ENCODE results near the gene FGF18. TPM values are rescaled to one million over a fixed set of nuclear protein-coding genes. Genes with fewer than 3 reads are reported as not detected.

Gene FGF18
- total RNA-seq, 2 donors from 2014 or later: 0.81 to 1.6 TPM

DNA sequence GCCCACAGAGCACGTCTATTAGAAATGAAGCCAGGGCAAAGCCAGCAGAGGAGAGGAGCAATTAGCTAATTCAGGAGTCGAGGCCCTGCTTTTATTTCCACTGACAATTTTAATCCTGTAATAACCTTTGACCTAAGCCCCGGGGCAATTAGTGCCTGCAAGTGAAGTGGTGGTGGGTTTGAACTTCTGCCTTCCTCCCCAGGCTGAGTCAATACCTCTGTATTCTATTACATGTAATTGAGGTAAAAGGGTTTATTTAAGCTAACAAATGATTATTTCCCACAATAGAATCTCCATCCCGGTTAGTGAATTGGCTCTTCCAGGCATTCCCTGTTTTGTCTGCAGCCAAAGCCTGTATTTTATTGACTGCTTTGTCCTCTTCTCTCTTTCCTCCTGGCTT is 49.9 kb downstream of the FGF18 start:
- H3K4me3 ChIP-seq: no peak overlapping the region
- DNase-seq (ENCODE audit: low spot score): no peak
- TF ChIP-seq, protein P1, sequence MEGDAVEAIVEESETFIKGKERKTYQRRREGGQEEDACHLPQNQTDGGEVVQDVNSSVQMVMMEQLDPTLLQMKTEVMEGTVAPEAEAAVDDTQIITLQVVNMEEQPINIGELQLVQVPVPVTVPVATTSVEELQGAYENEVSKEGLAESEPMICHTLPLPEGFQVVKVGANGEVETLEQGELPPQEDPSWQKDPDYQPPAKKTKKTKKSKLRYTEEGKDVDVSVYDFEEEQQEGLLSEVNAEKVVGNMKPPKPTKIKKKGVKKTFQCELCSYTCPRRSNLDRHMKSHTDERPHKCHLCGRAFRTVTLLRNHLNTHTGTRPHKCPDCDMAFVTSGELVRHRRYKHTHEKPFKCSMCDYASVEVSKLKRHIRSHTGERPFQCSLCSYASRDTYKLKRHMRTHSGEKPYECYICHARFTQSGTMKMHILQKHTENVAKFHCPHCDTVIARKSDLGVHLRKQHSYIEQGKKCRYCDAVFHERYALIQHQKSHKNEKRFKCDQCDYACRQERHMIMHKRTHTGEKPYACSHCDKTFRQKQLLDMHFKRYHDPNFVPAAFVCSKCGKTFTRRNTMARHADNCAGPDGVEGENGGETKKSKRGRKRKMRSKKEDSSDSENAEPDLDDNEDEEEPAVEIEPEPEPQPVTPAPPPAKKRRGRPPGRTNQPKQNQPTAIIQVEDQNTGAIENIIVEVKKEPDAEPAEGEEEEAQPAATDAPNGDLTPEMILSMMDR (IDR thresholded peaks at IDR 0.05): no peak
- no peaks in the 10 kb centered on the region for H3K36me3 ChIP-seq
- H3K27ac ChIP-seq: no peak overlapping the region
- H3K27me3 ChIP-seq (replicated peaks; ENCODE audit: insufficient read depth): no peaks in the 10 kb centered on the region
- no peak for ATAC-seq (ENCODE audit: insufficient number of reproducible peaks, low FRiP score, low read depth)
- no peaks in the 10 kb centered on the region for H3K9me3 ChIP-seq
- no peaks in the 10 kb centered on the region for H3K4me1 ChIP-seq (ENCODE audit: control insufficient read depth in 1 of 2, low read depth in 2 of 2)

- Histone ChIP-seq H3K27ac (no peak overlapping the region), H3K9me3 (no peaks in the 10 kb centered on the region), H3K4me3 (no peak overlapping the region), H3K4me1 (ENCODE audit: control insufficient read depth in 1 of 2, low read depth in 2 of 2) (no peaks in the 10 kb centered on the region), H3K27me3 (replicated peaks; ENCODE audit: insufficient read depth) (no peaks in the 10 kb centered on the region), H3K36me3 (no peaks in the 10 kb centered on the region)
- TF ChIP-seq, protein P1 (IDR thresholded peaks at IDR 0.05): no peak
- ATAC-seq (ENCODE audit: insufficient number of reproducible peaks, low FRiP score, low read depth) (no peak), DNase-seq (ENCODE audit: low spot score) (no peak)
Measured at GRCh38 chr5:171470420-171470819, 51.0 kb downstream of the FGF18 start.

GRCh38 chr5:171474230-171474813 is 54.9 kb downstream of the FGF18 start:
- no peaks in the 10 kb centered on the region for H3K36me3 ChIP-seq
- no peaks in the 10 kb centered on the region for H3K27me3 ChIP-seq (replicated peaks; ENCODE audit: insufficient read depth)
- H3K27ac ChIP-seq: no peak overlapping the region
- H3K4me1 ChIP-seq (ENCODE audit: control insufficient read depth in 1 of 2, low read depth in 2 of 2): peaks cover 3 to 9% of the 10 kb centered on the region in 2 donors
- H3K9me3 ChIP-seq: no peaks in the 10 kb centered on the region
- TF ChIP-seq, protein P1 (IDR thresholded peaks at IDR 0.05): no peak
- ATAC-seq (ENCODE audit: insufficient number of reproducible peaks, low FRiP score, low read depth): no peak
- H3K4me3 ChIP-seq: no peak overlapping the region
- DNase-seq (ENCODE audit: low spot score): no peak

DNA sequence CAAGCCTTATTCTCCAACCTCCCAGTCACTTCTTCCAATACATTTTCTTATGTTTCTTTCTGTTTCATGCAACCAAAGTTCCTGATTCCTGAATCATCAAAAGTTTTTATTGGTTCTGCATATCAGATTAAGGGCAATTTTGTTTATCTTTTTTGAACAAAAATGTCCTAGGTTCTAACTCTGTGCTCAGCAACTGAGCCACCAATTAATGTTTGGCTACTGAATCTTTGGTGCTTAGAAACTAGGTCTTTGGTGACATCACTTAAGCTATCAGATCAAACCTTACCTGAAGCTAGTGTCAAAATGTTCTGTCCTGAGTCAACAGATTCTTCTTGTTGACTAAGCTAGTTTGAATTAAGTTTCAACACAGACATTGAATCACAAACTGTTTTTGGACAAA is 56.1 kb downstream of the FGF18 start:
- Histone ChIP-seq H3K4me3 (no peak overlapping the region), H3K36me3 (no peaks in the 10 kb centered on the region)
- no peak for ATAC-seq (ENCODE audit: insufficient number of reproducible peaks, low FRiP score, low read depth)

DNA sequence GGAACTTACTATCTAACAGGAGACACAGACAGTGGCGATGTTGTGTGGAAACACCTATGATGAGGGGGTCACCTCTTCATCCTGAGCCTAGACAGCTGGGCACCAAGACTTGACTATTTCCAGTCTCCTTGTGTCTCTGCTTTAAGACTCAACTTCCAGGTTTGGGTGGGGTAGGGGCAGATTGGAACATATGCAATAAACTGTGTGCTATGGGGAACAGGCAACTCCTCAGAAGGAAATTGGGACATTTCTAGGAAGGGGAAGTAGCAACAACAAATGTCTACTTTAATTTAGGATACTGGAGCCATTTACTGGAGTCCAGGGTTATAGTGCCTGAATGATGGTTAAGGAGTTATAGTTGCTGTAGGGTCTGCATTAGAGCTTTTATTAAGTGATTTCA is 57.3 kb downstream of the FGF18 start:
- H3K36me3 ChIP-seq: no peaks in the 10 kb centered on the region
- ATAC-seq (ENCODE audit: insufficient number of reproducible peaks, low FRiP score, low read depth): no peak
- no peak overlapping the region for H3K27ac ChIP-seq
- no peak for DNase-seq (ENCODE audit: low spot score)
- H3K27me3 ChIP-seq (replicated peaks; ENCODE audit: insufficient read depth): no peaks in the 10 kb centered on the region
- no peaks in the 10 kb centered on the region for H3K9me3 ChIP-seq
- TF ChIP-seq, protein P1 (IDR thresholded peaks at IDR 0.05): no peak
- H3K4me3 ChIP-seq: no peak overlapping the region
- peaks cover 3 to 9% of the 10 kb centered on the region in 2 donors for H3K4me1 ChIP-seq (ENCODE audit: control insufficient read depth in 1 of 2, low read depth in 2 of 2)

More for the DNA sequence above, 56.1 kb downstream of the FGF18 start:
- H3K27me3 ChIP-seq (replicated peaks; ENCODE audit: insufficient read depth): no peaks in the 10 kb centered on the region
- H3K27ac ChIP-seq: no peak overlapping the region
- TF ChIP-seq, protein P1 (IDR thresholded peaks at IDR 0.05): no peak
- peaks cover 3 to 9% of the 10 kb centered on the region in 2 donors for H3K4me1 ChIP-seq (ENCODE audit: control insufficient read depth in 1 of 2, low read depth in 2 of 2)
- H3K9me3 ChIP-seq: no peaks in the 10 kb centered on the region
- DNase-seq (ENCODE audit: low spot score): no peak

All from thoracic aorta (tissue), 2 donors.